SHP77 treated with DMSO at 0.1 percent for 48 hours (cell line): ENCODE data around the gene TOP3B.

Experiments used
- DNase-seq: peaks from one replicate; lab custom pipeline; 2025; lab: John Stamatoyannopoulos, UW

Gene TOP3B

DNA sequence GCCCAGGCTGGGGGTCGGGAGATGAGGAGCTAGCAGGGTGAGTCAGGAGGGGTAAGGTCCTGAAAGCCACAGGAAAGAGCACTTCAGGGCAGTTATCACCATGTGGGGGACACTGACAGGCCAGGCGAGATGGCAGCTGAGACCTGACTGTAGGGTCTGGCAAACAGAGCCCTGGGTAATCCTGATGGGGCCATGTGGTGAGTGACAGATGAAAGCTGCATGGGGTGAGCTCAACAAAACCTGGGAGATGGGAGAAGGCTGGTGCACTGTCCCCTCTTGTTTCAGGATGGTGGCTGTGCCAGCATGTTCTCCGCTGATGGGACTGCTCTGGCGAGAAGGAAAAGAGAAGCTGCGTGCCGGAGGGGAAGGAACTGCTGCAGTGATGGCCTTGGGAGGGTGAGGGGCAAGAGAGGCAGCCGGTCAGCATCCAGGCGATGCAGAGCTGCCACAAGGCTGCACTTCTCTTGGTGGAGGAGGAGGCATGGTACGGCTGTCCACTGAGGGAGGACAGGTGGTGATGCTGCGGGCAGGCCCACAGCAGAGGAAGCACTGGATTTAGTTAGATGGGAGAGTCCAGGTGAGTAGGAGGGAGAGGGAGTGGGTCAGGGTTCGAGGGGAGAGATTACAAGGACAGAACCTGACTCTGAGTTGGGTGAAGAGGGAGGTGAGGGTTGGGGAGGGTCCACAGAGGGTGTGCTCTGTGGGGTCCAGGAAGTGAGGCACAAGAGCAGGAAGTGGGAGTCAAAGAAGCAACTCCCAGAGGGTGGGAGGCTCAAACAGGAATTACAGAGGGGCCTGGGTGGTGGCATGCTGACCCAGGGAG is 3.8 kb downstream of the TOP3B start:
- no peak for DNase-seq

DNA sequence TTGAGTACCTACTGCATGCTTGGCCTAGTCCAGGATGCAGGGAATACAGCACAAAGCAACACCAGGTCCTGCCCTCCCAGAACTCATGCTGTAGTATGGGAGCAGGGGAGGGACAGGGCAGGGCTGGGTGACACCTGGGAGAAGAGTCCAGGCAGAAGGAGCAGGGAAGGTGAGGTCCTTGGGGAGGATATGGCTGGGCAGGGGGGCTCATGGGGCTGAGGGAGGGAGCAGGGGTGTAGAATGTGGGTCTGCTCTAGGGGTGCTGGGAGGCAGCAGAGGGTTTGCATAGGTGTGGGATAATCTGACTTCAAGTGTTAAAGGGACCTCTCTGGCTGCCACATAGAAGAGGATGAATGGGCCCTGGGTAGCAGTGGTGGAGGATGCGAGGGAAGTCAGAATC is 4.8 kb downstream of the TOP3B start:
- no peak for DNase-seq

DNA sequence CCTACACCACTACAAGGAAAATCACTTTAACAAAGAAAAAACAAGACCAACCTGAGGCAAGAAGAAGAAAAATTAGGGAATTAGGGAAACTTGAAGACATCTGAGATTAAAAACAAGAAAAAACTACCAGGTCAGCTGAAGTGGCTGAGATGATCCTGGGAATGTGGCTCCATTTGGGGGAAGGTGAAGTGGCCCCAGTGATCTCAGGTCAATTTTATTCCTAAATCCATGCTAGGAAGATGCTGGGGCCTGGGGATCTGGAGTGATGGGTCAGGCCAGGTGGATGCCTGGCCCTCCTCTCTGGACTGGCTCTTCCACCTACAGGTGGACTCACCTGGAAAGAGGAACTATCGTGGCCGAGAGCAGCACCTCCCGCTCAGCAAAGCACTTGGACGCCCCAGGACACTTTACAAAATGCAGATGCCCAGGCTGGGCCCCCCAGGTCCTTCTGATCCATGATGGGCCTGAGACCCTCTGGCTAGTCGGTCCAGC is 6.7 kb downstream of the TOP3B start:
- DNase-seq: no peak

DNA sequence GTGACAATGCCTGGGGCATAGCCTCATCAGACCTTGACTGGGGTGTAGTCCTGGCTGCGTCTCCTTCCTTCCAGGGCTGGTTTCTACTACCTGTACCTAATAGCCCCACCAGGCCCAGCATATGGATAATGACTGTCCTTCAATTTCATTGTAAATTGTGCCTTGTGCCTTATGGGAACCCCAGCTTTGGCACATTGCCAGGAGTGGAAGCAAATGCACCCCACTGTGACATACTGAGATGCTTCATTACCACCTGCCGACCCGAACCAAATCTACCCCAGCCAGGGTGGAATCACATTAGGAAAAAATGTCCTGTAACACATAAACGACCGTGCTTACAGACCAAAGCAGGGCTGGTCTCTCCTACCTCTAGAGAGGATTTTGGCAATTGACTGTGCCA is 7.3 kb downstream of the TOP3B start:
- no peak for DNase-seq

DNA sequence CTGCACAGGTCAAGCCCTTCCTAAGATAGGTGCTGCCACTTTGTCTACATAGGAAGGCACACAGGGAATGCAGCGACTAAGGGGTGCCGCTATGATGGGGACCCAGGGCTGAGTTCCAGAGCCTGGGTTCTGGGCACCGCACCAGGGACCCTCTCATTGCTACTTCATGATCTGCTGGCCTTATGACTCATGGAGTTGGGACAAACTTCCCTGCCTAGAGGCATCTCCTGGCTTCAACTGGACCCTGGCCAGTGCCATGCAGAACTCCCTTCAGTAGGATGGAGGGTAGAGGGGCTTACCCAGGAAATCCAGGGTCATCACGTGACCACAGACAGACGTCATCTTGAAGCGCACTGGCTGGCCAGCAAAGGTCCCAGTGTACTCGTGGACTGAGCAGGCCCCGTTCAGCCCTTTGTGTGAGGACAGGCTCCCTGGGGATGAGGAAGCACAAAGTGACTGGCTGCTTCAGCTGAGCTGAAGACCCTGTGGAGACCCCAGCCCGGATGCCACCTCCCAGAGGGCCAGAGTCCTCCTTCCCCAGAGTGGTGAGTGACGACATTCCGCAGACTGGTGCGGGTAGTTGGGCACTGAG is 8.4 kb downstream of the TOP3B start:
- no peak for DNase-seq

DNA sequence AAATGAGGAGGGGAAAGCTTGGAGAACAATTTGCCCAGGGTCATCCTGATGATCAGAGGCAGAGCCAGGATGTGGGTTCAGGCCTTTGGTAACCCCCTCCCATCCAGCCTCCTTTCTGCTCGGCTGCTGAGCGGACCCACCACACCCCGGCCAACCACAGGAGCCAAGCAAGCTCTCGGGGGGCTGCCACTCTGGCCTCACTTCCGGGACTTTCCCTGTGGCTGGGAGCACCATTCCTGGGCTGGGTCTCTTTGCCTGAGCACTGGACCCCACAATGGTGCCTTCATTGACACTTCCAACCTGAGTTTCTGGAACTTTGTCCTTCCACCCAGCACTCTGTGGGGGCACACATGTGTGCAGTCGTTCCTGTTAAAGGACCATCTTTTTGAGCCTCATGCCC is 9.8 kb downstream of the TOP3B start:
- no peak for DNase-seq

DNA sequence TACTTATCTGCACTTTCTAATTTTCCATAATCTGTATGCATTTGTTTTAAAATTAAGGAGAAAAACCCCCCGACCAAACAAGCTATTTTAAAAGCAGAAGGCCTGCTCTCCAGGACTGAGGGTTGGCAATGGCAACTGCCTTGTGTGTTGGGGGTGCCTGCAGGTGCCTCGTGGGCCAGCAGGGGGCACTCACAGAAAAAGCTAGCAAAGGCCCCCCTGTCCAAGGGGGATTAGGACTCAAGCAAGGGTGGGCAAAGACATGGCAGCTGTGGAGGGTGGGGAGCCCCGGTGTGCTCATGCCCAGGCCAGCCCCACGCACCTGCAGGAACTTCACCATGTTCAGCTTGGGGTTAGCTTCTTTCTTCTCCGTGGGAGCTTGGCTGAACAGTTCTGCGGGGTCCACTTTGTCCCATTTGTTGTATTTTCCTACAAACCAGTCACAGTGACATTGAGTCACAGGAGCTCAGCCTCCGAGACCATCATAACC is 10.3 kb downstream of the TOP3B start:
- DNase-seq: no peak

DNA sequence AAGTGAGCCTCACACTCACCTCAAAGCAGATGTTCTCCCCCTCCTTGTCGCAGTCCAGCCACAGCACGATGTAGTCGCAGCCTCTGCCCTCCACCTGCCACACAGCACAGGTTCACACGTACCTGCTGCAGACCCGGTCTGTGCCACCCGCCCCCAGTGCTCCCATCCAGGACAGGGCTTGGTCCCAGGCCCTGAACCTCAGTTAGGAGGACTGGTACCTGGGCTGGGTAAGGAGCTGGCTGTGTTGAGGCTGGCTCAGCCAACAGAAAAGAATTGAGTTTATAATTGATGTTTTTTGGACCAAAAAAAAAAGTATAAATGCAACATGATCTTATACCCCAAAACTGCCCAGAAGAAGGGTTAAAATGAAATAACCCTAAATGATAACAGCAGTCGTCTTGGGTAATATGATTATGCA is 10.7 kb downstream of the TOP3B start:
- DNase-seq: no peak

DNA sequence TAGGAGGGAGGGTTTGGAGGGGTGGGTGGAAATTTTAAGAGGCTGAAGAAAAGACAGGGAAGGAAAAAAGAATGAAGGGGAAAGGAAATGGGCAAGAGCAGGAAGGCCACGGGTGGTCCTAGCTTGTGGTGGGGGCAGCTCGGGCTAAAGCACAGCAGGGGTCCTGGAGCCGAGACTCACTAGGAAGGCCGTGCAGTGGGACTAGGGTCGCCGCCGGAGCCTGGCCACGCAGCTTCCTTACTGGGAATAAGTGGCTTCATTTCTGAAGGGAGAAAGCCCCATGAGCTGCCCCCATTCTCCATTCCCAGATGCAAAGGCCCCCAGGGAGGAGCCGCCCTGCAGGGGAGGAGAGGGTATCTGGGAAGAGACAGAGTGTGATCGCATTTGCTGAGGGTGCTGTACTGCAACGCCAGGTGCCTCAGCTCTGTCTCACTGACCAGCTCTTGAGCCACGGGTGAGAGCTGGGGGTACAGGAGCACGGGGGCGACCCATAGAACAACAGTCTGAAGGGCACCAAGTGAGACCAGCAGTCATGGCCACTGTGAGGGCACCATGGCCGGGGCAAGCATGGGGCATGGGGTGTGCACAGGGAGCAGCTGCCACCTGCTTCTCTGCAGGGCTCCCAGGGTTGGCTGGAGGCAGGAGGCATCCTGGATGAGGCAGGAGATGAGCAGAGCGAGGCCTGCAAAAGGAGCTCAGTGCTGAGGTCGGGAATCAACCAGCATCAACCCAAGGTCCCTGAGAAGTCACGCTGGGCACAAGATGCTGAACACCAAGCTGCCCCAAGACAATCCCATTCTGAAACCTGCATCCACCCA is 11.6 kb downstream of the TOP3B start:
- no peak for DNase-seq

DNA sequence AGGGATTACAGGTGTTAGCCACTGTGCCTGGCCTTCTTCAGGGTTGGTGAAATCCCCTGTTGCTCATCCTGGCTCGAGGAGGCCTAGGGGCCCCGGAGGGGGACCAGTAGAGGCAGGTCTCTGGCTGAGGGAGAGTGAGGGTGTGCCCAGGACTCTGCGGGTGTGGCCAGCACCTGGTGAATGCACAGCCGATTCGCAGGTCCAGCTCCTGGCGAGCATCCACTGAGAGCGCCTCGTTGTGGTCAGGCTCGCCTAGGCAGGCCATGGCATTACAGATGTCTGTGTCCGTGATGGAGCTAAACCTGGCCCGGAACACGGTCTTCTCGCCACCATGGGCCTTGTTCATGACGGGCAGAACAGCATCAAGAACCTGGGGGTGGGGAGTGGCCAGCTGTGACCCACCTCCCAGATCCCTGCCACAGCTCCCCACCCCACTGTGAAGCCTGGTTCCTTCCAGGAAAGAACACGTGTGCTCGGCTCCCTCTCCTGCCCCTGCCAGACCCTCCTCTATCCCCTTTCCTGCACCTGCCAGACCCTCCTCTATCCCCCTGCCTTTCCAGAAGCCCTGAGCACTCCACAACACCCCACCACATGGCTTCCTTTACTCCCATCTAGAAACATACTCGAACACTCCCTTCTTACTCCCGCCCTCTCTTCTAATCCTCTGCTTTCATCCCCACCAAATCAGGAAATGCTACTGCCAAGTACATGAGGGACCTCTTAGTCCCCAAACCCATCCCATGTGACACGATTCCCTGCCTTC is 12.4 kb downstream of the TOP3B start:
- no peak for DNase-seq

DNA sequence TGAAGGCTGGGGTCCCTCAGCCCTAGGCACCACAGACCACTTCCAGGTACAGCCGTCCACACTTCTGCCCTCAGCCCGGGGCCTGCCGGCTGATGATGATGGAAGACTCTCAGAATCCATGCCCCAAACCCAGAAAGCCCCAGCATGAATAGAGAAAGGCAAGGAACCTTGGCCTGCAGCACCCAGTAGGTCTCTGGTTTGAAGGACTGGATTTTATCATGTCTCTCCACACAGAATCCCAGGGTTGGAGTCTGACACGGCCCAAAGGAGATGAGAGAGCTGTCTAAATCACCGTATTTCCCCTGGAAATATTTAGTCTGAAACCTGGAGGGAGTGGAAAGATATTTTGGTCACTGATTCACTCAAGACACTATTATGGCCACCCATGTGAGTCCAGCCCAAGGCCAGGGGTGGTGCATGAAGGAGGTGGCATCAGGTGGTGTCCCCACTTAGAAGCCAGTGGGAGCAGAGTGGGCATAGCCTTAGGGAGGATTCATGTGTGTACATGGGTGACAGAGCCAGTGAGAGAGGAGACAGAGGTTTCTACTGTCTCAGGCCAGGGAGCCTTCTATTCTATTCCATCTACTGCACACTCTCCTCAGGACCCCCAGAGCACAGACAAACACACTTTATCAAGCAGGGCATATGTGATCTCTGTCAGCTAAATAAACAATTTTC is 14.0 kb downstream of the TOP3B start:
- no peak for DNase-seq

DNA sequence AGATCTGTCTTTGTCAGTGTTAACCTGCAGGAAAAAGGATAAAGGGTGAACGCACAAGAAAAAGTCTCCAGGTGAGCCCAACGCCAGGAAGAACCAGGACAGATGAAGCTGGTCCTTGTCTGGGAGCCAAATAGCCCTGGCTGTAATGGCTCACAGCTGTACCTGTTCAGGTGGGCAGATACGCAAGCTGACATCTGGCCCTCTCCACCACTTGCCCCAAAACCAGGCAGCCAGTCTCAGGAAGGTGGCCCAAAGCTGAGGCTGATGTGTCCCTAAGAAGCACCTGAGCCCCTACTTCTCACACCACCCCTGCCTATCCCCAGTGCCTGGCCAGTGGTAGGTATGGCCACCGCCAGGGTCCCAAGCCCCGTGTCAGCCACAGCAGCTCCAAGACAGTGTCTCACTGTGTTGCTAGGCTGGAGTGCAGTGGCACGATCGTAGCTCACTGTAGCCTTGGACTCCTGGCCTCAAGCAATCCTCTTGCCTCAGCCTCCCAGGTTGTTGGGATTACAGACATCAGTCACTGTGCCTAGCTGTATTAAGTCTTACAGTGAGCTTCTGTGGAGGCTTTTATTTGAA is 14.8 kb downstream of the TOP3B start:
- no peak for DNase-seq

DNA sequence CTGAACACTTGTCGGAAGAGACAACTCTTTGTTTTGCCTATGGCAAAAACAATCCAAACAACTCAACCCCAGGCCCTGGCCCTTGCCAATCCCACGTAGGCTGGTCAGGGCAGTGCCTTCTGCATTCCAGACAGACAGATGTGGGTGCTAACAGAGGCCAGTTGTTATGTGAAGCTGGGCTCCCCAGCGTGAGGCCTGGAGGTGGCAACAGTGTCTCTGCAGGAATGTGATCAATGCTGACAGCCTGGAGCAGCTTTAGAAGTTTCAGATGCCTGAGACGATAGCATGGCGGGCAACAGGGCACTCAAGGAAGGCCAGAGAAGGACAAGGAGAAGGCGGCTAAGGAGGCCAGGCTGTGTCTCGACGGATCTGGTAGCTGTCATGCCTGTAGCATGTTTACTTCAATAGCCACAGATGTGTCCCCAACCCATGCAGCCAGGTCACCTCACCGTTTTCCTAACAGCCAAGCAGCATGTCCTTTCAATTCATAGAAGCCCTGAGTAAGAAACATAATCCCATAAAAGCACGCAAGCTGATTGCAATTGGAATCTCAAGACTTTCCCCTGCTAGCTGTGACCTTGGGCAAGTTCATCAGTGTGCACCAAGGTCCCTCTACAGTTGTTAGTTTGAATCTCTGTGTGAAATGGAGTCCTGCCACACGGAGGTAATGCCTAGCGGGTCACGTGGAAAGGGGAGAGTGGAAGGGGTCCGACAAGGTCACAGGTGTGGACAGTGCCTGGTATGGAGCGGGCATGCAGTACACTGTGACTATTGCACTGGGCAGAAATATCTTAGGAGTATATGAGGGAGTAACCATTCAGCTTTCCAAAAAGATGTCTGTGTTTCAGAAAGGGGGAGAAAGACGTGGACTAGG is 15.7 kb downstream of the TOP3B start:
- no peak for DNase-seq

DNA sequence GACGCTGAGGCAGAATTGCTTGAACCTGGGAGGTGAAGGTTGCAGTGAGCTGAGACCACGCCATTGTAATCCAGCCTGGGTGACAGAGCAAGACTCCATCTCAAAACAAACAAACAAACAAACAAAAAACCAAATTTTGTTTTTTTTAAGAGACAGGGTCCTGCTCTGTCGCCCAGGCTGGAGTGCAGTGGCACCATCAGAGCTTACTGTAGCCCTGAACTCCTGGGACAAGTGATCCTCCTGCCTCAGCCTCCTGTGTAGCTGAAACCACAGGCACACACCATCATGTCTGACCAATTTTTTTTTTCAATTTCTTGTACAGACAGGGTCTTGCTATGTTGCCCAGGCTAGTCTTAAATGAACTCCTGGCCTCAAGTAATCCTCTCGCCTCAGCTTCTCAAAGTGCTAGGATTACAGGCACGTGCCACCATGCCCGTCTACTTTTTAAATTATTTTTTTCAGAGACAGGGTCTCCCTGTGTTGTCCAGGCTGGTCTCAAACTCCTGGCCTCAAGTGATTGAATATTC is 16.8 kb downstream of the TOP3B start:
- DNase-seq: no peak

DNA sequence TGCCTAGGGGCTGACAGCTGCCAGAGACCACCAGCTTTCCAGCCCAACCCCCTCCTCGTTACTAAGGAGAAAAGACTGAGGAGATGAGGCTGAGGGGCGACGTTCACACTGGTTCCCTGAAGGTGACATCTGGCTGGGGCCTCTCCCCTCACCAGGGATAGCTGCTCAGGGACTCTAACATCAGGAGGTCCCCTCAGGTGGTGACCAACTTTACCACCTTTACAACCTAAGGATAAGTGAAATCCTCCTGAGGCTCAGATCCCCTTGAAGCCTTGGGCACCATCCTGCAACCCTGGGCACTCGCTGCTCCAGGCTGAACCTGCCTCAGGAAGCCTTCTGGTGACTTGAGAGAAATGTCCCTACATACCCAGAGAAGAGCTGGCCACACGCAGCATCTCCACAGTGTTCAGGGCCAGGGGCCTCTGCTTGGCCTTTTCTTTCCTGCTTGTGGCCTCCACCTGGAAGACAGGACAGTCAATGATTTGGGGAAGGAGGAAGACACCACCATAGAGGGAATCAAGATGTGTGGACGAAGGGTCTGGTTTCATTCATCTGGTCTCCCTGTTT is 17.6 kb downstream of the TOP3B start:
- no peak for DNase-seq

DNA sequence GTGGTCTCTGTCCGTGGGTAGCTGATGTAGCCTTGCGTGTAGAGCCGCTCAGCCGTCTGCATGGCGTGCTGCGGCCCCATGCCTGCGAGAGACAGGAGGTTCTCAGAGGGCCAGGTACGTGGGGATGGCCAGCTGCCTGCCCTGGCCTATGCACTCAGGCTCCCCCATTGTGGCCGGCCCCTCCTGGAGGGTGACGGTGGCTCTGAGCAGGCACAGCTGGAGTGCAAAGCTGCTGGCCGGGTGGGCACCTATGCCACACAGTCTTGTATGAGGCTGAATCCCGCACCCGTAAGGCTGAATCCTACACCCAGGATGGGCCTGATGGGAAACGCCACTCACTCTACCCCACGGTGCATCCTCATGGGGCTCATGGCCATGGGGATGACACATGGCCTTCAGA is 18.4 kb downstream of the TOP3B start:
- DNase-seq: no peak

DNA sequence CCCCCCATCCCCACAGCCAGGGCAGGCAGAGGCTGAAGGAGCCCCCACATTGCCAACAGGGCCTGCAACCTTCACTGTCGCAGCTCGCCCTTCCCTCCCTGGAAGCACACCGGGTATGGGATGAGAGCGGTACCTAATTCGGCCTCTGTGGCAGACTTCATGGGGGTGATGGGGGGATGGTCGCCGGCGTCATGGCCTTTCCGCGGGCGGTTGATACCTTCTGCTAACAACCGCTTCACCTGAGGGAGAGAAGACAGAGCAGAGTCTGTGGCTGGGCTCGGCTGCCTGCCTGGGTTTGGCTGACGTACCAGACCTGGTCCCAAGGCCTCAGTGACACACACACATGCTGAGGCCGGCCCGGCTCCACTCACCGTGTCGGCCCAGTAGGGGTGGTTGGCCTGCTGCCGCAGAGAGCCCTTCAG is 18.8 kb downstream of the TOP3B start:
- no peak for DNase-seq

DNA sequence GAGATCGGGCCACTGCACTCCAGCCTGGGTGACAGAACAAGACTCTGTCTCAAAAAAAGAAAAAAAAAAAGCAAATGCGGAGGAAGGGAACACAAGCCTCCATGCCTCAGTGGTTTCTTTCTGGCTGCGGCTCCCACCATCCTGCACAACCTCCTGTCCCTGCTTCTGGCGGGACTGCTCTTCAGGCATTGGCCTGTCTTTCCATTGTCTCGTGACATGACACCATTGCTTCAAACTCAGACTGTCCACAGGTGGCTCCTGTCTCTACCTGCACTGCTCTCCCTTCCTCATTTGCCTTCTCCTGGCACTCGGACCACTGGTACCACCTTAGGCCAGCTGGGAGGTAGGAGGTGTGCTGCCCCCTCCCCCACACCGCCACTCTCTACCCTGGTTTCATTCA is 19.3 kb downstream of the TOP3B start:
- no peak for DNase-seq

DNA sequence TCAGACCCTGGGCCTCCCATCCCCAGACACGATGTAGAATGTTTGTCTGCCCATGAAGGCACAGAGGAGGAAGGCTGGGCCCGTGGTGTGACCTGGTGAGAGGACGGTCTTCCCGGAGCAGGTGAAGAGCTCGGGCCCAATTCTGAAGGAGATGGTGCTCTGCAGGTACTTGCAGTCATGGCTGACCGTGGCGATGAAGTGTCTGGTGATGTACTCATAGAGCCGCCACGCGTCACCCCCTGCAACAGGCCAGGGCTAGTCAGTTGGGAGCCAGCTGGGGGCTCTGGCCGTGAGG is 20.0 kb downstream of the TOP3B start:
- no peak for DNase-seq
